D721Med (cell line): ENCODE results near the gene GRK5.

Experiments
- DNase-seq: peaks from one replicate; pipeline ENCODE4 v3.0.0; 2011; ENCODE audit warnings: low spot score; ENCODE audit not compliant: insufficient read length
- FAIRE-seq: peaks from 2 replicates; lab custom pipeline; 2011; peaks lifted over from hg19 to GRCh38; lab: Jason Lieb, UNC
- CTCF ChIP-seq: IDR thresholded peaks from 2 replicates; pipeline ENCODE4 v1.5.1; 2012; ENCODE audit warnings: mild to moderate bottlenecking, control low read depth; ENCODE audit not compliant: insufficient read depth; ENCODE audit errors: missing control alignments

The GRK5 gene

DNA sequence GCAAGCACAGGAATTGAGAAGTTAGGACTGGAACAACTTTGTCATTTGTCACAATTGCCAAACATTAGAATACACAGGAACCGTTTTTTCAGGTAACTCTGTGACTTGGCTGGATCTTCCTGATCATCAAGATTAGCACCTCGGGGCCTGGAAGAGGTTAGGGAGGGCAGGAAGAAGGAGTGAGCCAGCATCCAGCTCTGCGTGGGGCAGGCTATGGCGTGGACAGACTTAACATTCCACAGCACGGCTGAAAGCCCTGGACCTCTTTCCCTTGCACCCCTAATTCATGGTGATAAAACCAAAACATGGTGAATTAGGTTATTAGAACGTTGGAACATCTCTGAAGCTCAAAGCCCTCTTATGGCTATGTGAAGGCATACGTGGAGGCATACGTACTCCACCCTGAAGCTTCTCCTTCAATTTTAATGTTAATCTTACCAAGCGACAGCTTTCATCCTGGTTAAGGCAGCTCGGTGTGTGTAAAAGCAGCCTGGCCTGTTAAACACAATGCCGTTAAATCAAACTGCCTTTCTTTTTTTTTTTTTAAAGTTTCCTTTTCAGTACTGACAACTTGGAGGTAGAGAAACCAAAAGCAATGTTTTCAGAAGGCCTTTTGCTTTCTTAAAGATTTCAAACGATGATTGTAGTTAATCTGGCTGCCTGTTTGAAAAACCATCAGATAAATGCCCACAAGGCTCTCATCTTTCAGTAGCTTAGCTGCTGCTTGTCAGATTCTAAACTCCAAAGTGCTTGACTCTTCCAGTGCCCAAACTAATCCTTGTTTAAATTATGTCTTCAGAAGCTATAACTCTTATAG lies 4.5 kb downstream of the GRK5 start:
- no peak for TF ChIP-seq CTCF

DNA sequence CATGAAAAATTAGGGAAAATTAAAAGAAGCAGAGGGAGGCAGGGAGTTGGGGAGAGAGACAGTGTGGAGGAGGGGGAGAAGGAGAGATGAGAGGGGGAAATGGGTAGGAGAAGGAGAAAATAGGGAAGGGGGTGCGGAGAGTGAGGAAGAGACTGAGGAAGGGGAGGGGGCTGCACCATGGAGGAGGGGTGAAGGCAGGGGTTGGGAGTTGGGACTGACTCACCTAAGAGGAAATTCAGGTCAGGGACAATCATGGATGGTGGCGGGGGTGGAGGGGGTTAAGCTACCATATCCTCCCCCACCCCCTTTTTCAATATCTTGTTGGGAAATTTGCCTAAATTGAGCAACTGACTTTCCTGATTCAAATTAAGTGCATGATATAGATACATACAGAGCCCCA lies 8.0 kb downstream of the GRK5 start:
- no peak for TF ChIP-seq CTCF
- FAIRE-seq (no peak), DNase-seq (no peak)

More for the DNA sequence above, 4.5 kb downstream of the GRK5 start:
- no peak for FAIRE-seq
- DNase-seq = no peak

- TF ChIP-seq CTCF = no peak
- no peak for DNase-seq
- no peak for FAIRE-seq
Observed at GRCh38 chr10:119216127-119216526, 8.8 kb downstream of the GRK5 start.

GRCh38 chr10:119217401-119217800 lies 10.0 kb downstream of the GRK5 start:
- DNase-seq (no peak), FAIRE-seq (no peak)
- TF ChIP-seq CTCF = no peak

DNA sequence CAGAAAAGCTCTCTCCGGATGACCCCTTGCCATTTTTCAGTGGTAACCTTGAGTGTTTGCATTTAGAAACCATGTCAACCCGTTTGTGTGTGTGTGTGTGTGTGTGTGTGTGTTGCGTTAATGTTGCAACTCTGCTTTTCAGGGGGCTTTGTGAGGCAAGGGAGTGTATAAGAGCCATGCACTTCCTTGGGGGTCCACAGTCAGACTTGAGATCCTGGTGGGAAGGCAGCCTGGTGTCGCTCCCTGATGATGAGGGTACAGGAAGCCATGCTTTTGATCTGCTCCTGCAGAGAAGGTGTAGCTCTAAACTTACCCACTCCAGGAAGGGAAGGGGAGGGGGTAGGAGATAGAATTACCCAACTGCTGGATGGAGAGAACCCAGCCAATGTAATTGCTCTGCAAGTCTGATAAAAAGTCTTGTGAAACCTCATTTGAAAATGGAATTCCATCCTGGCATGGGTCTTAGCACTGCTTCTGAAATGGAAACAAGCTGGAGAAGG lies 10.7 kb downstream of the GRK5 start:
- FAIRE-seq = no peak
- TF ChIP-seq CTCF = no peak

GRCh38 chr10:119219871-119220270 lies 12.5 kb downstream of the GRK5 start:
- TF ChIP-seq CTCF = no peak
- FAIRE-seq (no peak), DNase-seq (no peak)

More for the DNA sequence above, 10.7 kb downstream of the GRK5 start:
- no peak for DNase-seq

- FAIRE-seq (no peak), DNase-seq (no peak)
- TF ChIP-seq CTCF = no peak
Observed at GRCh38 chr10:119221201-119221600, 13.8 kb downstream of the GRK5 start.
